ENCODE measurements around the gene TMEM92. TPM values are rescaled to one million over a fixed set of nuclear protein-coding genes. Genes with fewer than 3 reads are reported as not detected.

Gene TMEM92
- total RNA-seq, 3 donors from 2014 or later, result 1.3 to 2.8 (median 2.6) TPM

DNA sequence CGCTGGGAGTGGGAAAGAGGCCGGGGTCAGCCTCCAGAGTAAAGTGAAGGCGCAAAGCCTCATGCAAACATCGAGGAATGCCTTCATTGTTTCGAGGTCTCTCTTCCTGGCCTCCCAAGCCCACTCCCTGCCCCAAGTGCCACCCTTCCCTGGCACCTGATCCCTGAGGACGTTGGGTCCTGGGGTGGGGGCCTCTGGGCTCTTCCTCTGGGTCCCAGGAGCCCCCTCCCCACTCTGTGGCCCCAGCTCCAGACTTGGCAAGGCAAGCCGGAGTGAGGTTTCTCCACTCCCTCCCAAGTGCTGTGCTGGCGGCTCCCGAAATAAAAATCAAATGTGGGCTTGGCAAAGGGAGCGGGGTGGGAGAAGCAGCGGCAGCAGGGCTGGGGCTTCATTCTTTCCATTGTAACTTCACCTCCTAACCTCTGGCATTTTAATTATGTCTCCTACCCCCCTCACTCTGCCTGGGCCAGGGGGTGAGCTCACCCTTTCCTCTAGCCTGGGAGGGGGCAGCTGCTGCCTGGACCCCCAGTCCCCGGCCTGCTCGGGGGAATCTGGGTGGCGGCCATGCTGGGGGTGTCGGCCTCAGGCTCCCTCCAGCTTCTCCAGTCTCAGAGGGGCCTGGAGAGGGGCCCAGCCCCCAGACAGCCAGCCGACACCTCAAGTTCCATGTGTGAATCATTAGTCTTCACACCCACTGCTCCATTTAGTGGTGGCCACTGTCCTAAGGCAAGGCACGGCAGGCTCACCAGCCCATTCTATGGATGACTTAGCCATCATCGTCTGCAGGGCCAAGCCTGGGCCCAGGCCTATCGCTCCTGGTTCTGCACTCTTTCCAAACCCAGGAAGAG is 14.6 kb upstream of the TMEM92 start:
- intact Hi-C loops (cut with DNase I, micrococcal nuclease), result no loop called here
- DNase-seq (no peak), ATAC-seq (no peak)
- no peak for TF ChIP-seq CTCF (IDR thresholded peaks at IDR 0.05)
- H3K9me3 ChIP-seq, result no peaks in the 10 kb centered on the region
- H3K4me1 ChIP-seq (ENCODE audit: low read depth), result no peaks in the 10 kb centered on the region
- no peaks in the 10 kb centered on the region for H3K36me3 ChIP-seq (ENCODE audit: low read depth)
- no peak overlapping the region for H3K4me3 ChIP-seq

- DNase-seq, result no peak
- Histone ChIP-seq H3K36me3 (ENCODE audit: low read depth) (no peaks in the 10 kb centered on the region), H3K4me3 (no peak overlapping the region), H3K4me1 (ENCODE audit: low read depth) (no peaks in the 10 kb centered on the region), H3K9me3 (no peaks in the 10 kb centered on the region)
- no peak for TF ChIP-seq CTCF (IDR thresholded peaks at IDR 0.05)
- no peak for ATAC-seq
- intact Hi-C loops (cut with DNase I, micrococcal nuclease), result no loop called here
Measured at GRCh38 chr17:50260501-50260911, 13.8 kb upstream of the TMEM92 start.

- Histone ChIP-seq H3K4me3 (no peak overlapping the region), H3K36me3 (ENCODE audit: low read depth) (no peaks in the 10 kb centered on the region), H3K9me3 (no peaks in the 10 kb centered on the region), H3K4me1 (ENCODE audit: low read depth) (no peaks in the 10 kb centered on the region)
- intact Hi-C loops (cut with DNase I, micrococcal nuclease), result no loop called here
- ATAC-seq (no peak), DNase-seq (no peak)
- no peak for TF ChIP-seq CTCF (IDR thresholded peaks at IDR 0.05)
Measured at GRCh38 chr17:50261051-50261915, 13.0 kb upstream of the TMEM92 start.

GRCh38 chr17:50262001-50262794 is 12.1 kb upstream of the TMEM92 start:
- ATAC-seq, result no peak

More at GRCh38 chr17:50262001-50262794, 12.1 kb upstream of the TMEM92 start:
- no peaks in the 10 kb centered on the region for H3K4me1 ChIP-seq (ENCODE audit: low read depth)
- DNase-seq, result no peak
- intact Hi-C loops (cut with DNase I, micrococcal nuclease), result no loop called here
- H3K9me3 ChIP-seq, result no peaks in the 10 kb centered on the region
- no peaks in the 10 kb centered on the region for H3K36me3 ChIP-seq (ENCODE audit: low read depth)
- no peak overlapping the region for H3K4me3 ChIP-seq
- TF ChIP-seq CTCF (IDR thresholded peaks at IDR 0.05), result no peak
